Keratinocyte (primary cell): Measurements from ENCODE around the gene GSTO2. TPM values are rescaled to one million over a fixed set of nuclear protein-coding genes. Genes with fewer than 3 reads are reported as not detected.
"Not testable (repeated sequence)": the region's sequence is repeated elsewhere in the genome, so short reads cannot be mapped to it uniquely, and the experiment has no call there.

Experiments
- DNase-seq: peaks from one replicate; pipeline ENCODE4 v3.0.0-alpha.2; 2011; ENCODE audit warnings: low read depth, missing footprints, low spot score
- FAIRE-seq: peaks from 2 replicates; lab custom pipeline; 2011; peaks lifted over from hg19 to GRCh38; lab: Jason Lieb, UNC
- H2AFZ ChIP-seq: 2 replicates; pipeline ENCODE4 v1.6.0; 2012; ENCODE audit warnings: low read length, control low read depth, inconsistent platforms; ENCODE audit not compliant: control insufficient read depth
- H3K27ac ChIP-seq: 2 replicates; pipeline ENCODE4 v1.5.1; 2011; ENCODE audit warnings: low read length; ENCODE audit not compliant: control insufficient read depth, insufficient read depth
- H3K27me3 ChIP-seq: 3 replicates; pipeline ENCODE4 v1.6.0; 2011; ENCODE audit warnings: low read length; ENCODE audit not compliant: control insufficient read depth, insufficient read depth; ENCODE audit errors: extremely low read depth
- H3K36me3 ChIP-seq, 2 experiments: 2 replicates in 1 of 2; 3 replicates in 1 of 2; pipeline ENCODE4 v1.5.1; 2011; ENCODE audit warnings: low read length in 2 of 2, mild to moderate bottlenecking in 1 of 2; ENCODE audit not compliant: control insufficient read depth in 2 of 2, insufficient read depth in 2 of 2; ENCODE audit errors: extremely low read depth in 1 of 2
- H3K4me1 ChIP-seq: 3 replicates; pipeline ENCODE4 v1.5.1; 2011; ENCODE audit warnings: low read length; ENCODE audit not compliant: control insufficient read depth, insufficient read depth; ENCODE audit errors: extremely low read depth
- H3K4me2 ChIP-seq: 3 replicates; pipeline ENCODE4 v1.6.0; 2011; ENCODE audit warnings: low read depth, low read length; ENCODE audit not compliant: control insufficient read depth, insufficient read depth; ENCODE audit errors: extremely low read depth
- H3K4me3 ChIP-seq, 3 experiments: fragments of 200-600 bp in 1 of 3; sonication (generic) in 1 of 3; 2 replicates in 2 of 3; 3 replicates in 1 of 3; pipeline ENCODE4 v1.5.1; 2011 to 2016; ENCODE audit warnings: low read length in 3 of 3, mild to moderate bottlenecking in 3 of 3, control low read depth in 2 of 3, inconsistent platforms in 1 of 3, low read depth in 1 of 3, mixed read lengths in 1 of 3, mixed run types in 1 of 3, moderate library complexity in 1 of 3; ENCODE audit not compliant: control insufficient read depth in 2 of 3, insufficient read depth in 2 of 3; ENCODE audit errors: extremely low read depth in 1 of 3
- H3K79me2 ChIP-seq: 2 replicates; pipeline ENCODE4 v1.6.0; 2012; ENCODE audit warnings: low read length; ENCODE audit not compliant: control insufficient read depth, insufficient read depth
- H3K9ac ChIP-seq: 3 replicates; pipeline ENCODE4 v1.6.0; 2011; ENCODE audit warnings: low read length; ENCODE audit not compliant: control insufficient read depth, insufficient read depth; ENCODE audit errors: extremely low read depth
- H3K9me1 ChIP-seq: 3 replicates; pipeline ENCODE4 v1.6.0; 2011; ENCODE audit warnings: low read length; ENCODE audit not compliant: control insufficient read depth, insufficient read depth; ENCODE audit errors: extremely low read depth
- H3K9me3 ChIP-seq: 2 replicates; pipeline ENCODE4 v1.5.1; 2012; ENCODE audit warnings: low read depth, low read length; ENCODE audit not compliant: control insufficient read depth
- H4K20me1 ChIP-seq: 3 replicates; pipeline ENCODE4 v1.6.0; 2011; ENCODE audit warnings: low read length; ENCODE audit not compliant: control insufficient read depth, insufficient read depth; ENCODE audit errors: extremely low read depth
- EZH2 ChIP-seq: IDR thresholded peaks from one replicate; pipeline ENCODE4 v1.6.1; 2012; ENCODE audit warnings: inconsistent platforms, mild to moderate bottlenecking, low read length, moderate library complexity
- dilution Hi-C: fragments of 300-500 bp; cut with MboI; formaldehyde crosslinking; loops from one replicate; pipeline ENCODE4 v1.7.0; 2020; ENCODE audit warnings: low sequenced_read_pairs; ENCODE audit not compliant: extremely low pct_ligation_motif_present
- polyA plus RNA-seq, 5 experiments: library from polyadenylated mRNA; depleted of rRNA in 3 of 5; stranded (reverse) in 3 of 5; stranded (forward) in 1 of 5; unstranded in 1 of 5; fragments of >200 nt; gene quantifications; 1 replicate in 1 of 5; 2 replicates in 3 of 5; 3 replicates in 1 of 5; pipeline versions ENCODE4 v1.2.1 to v1.2.3, GENCODE V29; 2011 to 2012; ENCODE audit warnings: missing spikeins in 2 of 5, low read depth in 1 of 5, low replicate concordance in 1 of 5
- TF ChIP-seq, protein P1 (sequence below), 3 experiments: IDR thresholded peaks in 1 of 3; conservative IDR thresholded peaks in 1 of 3; optimal IDR thresholded peaks in 1 of 3; 2 replicates in 2 of 3; 3 replicates in 1 of 3; pipeline versions ENCODE3 to v1.5.1; 2011; ENCODE audit warnings: low read length in 3 of 3, mild to moderate bottlenecking in 3 of 3, moderate library complexity in 2 of 3, control low read depth in 1 of 3, inconsistent platforms in 1 of 3; ENCODE audit not compliant: insufficient read depth in 2 of 3; ENCODE audit errors: extremely low read depth in 1 of 3

The GSTO2 gene
- polyA plus RNA-seq, 1 donor (not counting 4 experiments of a cell fraction or from before 2014, with no cell fraction given) = 56.9 TPM

DNA sequence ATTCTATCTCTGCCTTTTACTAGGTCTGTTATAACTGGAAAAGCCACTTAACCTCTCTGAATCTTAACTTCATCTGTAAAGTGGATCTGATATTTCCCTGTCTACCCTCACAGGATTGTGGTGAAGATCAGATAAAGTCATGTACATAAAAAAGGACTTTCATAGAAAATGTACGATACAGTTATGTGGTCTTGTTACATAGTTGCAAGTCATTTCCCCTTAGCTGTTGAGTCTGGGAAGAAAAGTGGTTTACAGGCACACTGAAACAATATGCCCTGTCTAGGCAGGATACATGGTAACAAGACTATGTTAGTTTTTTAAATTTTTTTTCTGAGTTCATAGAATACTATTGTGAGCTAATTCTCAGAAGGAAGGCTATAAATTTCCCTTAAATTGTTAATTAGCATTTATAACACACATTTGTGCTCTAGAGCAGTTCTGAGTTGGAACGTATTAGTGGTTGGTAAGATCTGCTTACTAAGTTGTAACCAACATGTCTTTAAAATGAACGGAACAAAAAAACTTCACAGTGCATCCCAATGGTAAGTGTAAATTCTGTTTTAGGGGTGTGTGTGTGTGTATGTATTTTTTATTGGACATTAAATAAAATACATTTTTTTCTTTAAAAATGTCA is 21.4 kb upstream of the GSTO2 start:
- Histone ChIP-seq H3K4me3 (no peak overlapping the region), H3K9me3 (no peaks in the 10 kb centered on the region), H3K79me2 (no peaks in the 10 kb centered on the region), H3K9ac (no peak overlapping the region), H3K4me1 (peaks cover 4% of the 10 kb centered on the region), H3K36me3 (no peaks in the 10 kb centered on the region), H3K27me3 (no peaks in the 10 kb centered on the region), H4K20me1 (no peaks in the 10 kb centered on the region), H2AFZ (no peak overlapping the region), H3K27ac (no peak overlapping the region), H3K9me1 (no peaks in the 10 kb centered on the region), H3K4me2 (no peak overlapping the region)
- DNase-seq (no peak), FAIRE-seq (no peak)
- TF ChIP-seq EZH2 = no peak
- TF ChIP-seq, protein P1, sequence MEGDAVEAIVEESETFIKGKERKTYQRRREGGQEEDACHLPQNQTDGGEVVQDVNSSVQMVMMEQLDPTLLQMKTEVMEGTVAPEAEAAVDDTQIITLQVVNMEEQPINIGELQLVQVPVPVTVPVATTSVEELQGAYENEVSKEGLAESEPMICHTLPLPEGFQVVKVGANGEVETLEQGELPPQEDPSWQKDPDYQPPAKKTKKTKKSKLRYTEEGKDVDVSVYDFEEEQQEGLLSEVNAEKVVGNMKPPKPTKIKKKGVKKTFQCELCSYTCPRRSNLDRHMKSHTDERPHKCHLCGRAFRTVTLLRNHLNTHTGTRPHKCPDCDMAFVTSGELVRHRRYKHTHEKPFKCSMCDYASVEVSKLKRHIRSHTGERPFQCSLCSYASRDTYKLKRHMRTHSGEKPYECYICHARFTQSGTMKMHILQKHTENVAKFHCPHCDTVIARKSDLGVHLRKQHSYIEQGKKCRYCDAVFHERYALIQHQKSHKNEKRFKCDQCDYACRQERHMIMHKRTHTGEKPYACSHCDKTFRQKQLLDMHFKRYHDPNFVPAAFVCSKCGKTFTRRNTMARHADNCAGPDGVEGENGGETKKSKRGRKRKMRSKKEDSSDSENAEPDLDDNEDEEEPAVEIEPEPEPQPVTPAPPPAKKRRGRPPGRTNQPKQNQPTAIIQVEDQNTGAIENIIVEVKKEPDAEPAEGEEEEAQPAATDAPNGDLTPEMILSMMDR (optimal IDR thresholded peaks at IDR 0.05 in 1 of 3, IDR thresholded peaks at IDR 0.05 in 1 of 3, conservative IDR thresholded peaks at IDR 0.05 in 1 of 3; ENCODE audit: extremely low read depth in 1 of 3, insufficient read depth in 2 of 3, low read length in 3 of 3) = no peak
- dilution Hi-C loops = no loop called here

DNA sequence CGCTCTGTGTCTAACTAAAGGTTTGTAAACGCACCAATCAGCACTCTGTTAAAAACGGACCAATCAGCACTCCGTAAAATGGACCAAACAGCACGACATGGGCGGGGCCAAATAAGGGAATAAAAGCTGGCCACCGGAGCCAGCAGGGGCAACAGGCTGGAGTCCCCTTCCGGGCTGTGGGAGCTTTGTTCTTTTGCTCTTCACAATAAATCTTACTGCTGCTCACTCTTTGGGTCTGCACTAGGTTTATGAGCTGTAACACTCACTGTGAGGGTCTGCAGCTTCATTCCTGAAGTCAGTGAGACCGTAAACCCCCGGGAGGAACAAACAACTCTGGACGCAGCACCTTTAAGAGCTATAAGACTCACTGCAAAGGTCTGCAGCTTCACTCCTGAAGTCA is 20.1 kb upstream of the GSTO2 start:
- H3K9ac ChIP-seq, H3K79me2 ChIP-seq, H3K27me3 ChIP-seq, H2AFZ ChIP-seq, H3K4me1 ChIP-seq, DNase-seq, H3K9me3 ChIP-seq, H4K20me1 ChIP-seq, dilution Hi-C loops, H3K27ac ChIP-seq, H3K4me3 ChIP-seq, H3K4me2 ChIP-seq, H3K36me3 ChIP-seq, H3K9me1 ChIP-seq, FAIRE-seq: not testable (repeated sequence)

DNA sequence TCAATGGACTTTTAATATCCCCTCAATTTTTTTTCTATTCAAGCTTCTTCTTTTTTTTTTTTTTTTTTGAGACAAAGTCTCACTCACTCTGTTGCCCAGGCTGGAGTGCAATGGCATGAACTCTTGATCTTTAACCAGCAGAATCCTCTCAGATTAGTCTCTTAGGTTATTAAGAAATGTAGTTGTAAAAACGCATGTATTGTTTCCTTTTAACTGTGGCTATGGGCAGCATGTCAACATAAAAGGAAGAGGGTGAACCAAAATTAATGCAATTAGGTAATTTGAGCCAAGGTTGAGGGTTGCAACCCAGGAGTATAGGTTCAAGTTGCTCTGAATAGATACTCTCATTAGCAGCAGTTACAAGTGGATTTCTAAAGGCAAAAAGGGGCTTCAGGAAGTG is 18.6 kb upstream of the GSTO2 start:
- H3K27me3 ChIP-seq = no peaks in the 10 kb centered on the region
- no peak overlapping the region for H3K9ac ChIP-seq
- no peak for DNase-seq
- dilution Hi-C loops = no loop called here
- TF ChIP-seq EZH2 = no peak
- TF ChIP-seq, protein P1 (optimal IDR thresholded peaks at IDR 0.05 in 1 of 3, IDR thresholded peaks at IDR 0.05 in 1 of 3, conservative IDR thresholded peaks at IDR 0.05 in 1 of 3; ENCODE audit: extremely low read depth in 1 of 3, insufficient read depth in 2 of 3, low read length in 3 of 3) = no peak
- peaks cover 11% of the 10 kb centered on the region for H3K4me1 ChIP-seq
- no peaks in the 10 kb centered on the region for H3K36me3 ChIP-seq
- no peaks in the 10 kb centered on the region for H3K9me3 ChIP-seq
- no peaks in the 10 kb centered on the region for H3K9me1 ChIP-seq
- H3K27ac ChIP-seq = no peak overlapping the region
- H4K20me1 ChIP-seq = no peaks in the 10 kb centered on the region
- no peak overlapping the region for H2AFZ ChIP-seq
- peaks cover 10% of the 10 kb centered on the region for H3K79me2 ChIP-seq
- no peak overlapping the region for H3K4me2 ChIP-seq
- no peak for FAIRE-seq
- H3K4me3 ChIP-seq = no peak overlapping the region
